IMR-90 (cell line): ENCODE measurements around the gene CPLX1.

Experiments used
- CEBPB ChIP-seq: IDR thresholded peaks from 2 replicates; pipeline ENCODE4 v1.6.1; 2012; ENCODE audit warnings: low read depth, low read length, improper control_type of control experiment
- POLR2A ChIP-seq: IDR thresholded peaks from 2 replicates; pipeline ENCODE4 v1.6.1; 2012; ENCODE audit warnings: mild to moderate bottlenecking, low read depth, low read length
- TF ChIP-seq, protein P1 (sequence below): conservative IDR thresholded peaks from 2 replicates; pipeline ENCODE4 v1.5.1; 2012; ENCODE audit warnings: mild to moderate bottlenecking, low read depth, low read length, improper control_type of control experiment
- TF ChIP-seq, protein P2 (sequence below): fragments of 150-350 bp; IDR thresholded peaks from 2 replicates; pipeline ENCODE4 v1.6.1; 2017; ENCODE audit warnings: mild to moderate bottlenecking, antibody characterized with exemption, low read length, low read depth

DNA sequence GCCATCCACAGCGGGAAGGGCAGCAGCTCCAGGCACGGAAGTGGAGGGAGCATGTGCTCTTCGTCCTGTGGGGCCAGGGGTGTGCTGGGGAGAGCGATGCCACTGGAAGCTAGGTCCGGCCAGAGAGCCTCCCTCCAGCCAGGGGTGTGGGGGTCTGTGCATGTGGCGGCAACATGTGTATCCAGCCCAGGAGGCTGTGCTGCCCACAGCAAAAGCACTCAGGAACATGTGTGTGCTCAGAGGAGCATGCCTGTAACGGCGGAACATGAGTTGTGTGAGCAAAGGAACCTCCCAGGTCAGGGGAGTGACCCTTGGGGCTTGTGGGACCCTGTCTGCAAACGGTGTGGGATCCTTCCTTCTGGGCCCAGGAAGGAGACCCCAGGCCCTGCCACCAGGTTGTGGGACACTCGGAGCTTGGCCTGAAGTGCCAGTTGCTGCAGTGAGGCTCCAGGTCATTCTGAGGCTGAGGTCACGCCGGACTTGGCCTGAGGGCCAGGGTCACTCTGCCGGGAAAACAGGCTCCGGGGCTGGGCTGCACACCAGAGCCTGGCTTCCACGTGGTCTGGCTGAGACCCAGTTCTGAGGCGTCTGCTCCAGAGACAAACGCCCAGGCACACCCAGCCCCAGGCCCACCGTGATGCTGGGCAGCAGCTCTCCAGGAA is 37.2 kb downstream of the CPLX1 start:
- TF ChIP-seq, protein P1, sequence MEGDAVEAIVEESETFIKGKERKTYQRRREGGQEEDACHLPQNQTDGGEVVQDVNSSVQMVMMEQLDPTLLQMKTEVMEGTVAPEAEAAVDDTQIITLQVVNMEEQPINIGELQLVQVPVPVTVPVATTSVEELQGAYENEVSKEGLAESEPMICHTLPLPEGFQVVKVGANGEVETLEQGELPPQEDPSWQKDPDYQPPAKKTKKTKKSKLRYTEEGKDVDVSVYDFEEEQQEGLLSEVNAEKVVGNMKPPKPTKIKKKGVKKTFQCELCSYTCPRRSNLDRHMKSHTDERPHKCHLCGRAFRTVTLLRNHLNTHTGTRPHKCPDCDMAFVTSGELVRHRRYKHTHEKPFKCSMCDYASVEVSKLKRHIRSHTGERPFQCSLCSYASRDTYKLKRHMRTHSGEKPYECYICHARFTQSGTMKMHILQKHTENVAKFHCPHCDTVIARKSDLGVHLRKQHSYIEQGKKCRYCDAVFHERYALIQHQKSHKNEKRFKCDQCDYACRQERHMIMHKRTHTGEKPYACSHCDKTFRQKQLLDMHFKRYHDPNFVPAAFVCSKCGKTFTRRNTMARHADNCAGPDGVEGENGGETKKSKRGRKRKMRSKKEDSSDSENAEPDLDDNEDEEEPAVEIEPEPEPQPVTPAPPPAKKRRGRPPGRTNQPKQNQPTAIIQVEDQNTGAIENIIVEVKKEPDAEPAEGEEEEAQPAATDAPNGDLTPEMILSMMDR = no peak
- TF ChIP-seq, protein P2, sequence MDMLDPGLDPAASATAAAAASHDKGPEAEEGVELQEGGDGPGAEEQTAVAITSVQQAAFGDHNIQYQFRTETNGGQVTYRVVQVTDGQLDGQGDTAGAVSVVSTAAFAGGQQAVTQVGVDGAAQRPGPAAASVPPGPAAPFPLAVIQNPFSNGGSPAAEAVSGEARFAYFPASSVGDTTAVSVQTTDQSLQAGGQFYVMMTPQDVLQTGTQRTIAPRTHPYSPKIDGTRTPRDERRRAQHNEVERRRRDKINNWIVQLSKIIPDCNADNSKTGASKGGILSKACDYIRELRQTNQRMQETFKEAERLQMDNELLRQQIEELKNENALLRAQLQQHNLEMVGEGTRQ = no peak
- TF ChIP-seq CEBPB = no peak
- TF ChIP-seq POLR2A = no peak
